Thyroid gland (tissue), 4 donors: Measurements from ENCODE around the gene CLEC4G. TPM values are rescaled to one million over a fixed set of nuclear protein-coding genes. Genes with fewer than 3 reads are reported as not detected.

Experiments used
- DNase-seq, 2 donors: peaks; one replicate each; pipeline ENCODE4 v3.0.0-alpha.2; 2019
- H3K27ac ChIP-seq, 3 donors: fragments of 200-600 bp; sonication (generic); 1 replicate in 2 of 3; 2 replicates in 1 of 3; pipeline ENCODE4 v1.5.1; 2016 to 2019; ENCODE audit warnings: mild to moderate bottlenecking in 1 of 3, moderate library complexity in 1 of 3
- H3K27me3 ChIP-seq: fragments of 200-600 bp; sonication (generic); one replicate; pipeline ENCODE4 v1.5.1; 2019
- H3K36me3 ChIP-seq, 2 donors: fragments of 200-600 bp; sonication (generic); one replicate each; pipeline ENCODE4 v1.5.1; 2016 to 2019
- H3K4me1 ChIP-seq, 2 donors: fragments of 200-600 bp; sonication (generic); one replicate each; pipeline ENCODE4 v1.5.1; 2017 to 2019
- H3K4me3 ChIP-seq, 3 donors: fragments of 200-600 bp; sonication (generic); replicated peaks in 1 of 3; 1 replicate in 2 of 3; 2 replicates in 1 of 3; pipeline ENCODE4 v1.5.1; 2016; ENCODE audit warnings: mild to moderate bottlenecking in 1 of 3
- H3K9me3 ChIP-seq: fragments of 200-600 bp; sonication (generic); one replicate; pipeline ENCODE4 v1.5.1; 2017
- POLR2A ChIP-seq, 2 donors: fragments of 450-650 bp; IDR thresholded peaks; one replicate each; pipeline ENCODE4 v1.6.1; 2017; ENCODE audit warnings: antibody characterized with exemption in 2 of 2, mild to moderate bottlenecking in 2 of 2, moderate library complexity in 1 of 2
- WGBS, 2 donors: methylation state at CpG; one replicate each; pipeline ENCODE4 v1.1.5; 2017; 5-methylcytosine and 5-hydroxymethylcytosine counted together
- intact Hi-C: fragments of 100-400 bp; cut with DNase I; formaldehyde crosslinking; loops from one replicate; pipeline ENCODE4 v1.15.1; 2023
- total RNA-seq, 4 donors: library from RNA; depleted of rRNA; stranded (reverse); fragments of >200 nt; gene quantifications; one replicate each; pipeline ENCODE4 v1.2.3, GENCODE V29; 2016
- TF ChIP-seq, protein P1 (sequence below), 6 experiments: fragments of 200-600 bp in 3 of 6; fragments of 450-650 bp in 3 of 6; sonication (generic) in 3 of 6; IDR thresholded peaks; one replicate each; pipeline ENCODE4 v1.5.1; 2016 to 2019; ENCODE audit warnings: antibody characterized with exemption in 6 of 6, mild to moderate bottlenecking in 2 of 6, inconsistent platforms in 1 of 6, moderate library complexity in 1 of 6

CLEC4G gene
- total RNA-seq, 4 donors from 2014 or later = 0.22 to 2.0 (median 0.81) TPM

GRCh38 chr19:7738023-7738422 lies 6.1 kb upstream of the CLEC4G start:
- no peaks in the 10 kb centered on the region for H3K27me3 ChIP-seq
- TF ChIP-seq POLR2A (IDR thresholded peaks at IDR 0.05) = no peak
- TF ChIP-seq, protein P1, sequence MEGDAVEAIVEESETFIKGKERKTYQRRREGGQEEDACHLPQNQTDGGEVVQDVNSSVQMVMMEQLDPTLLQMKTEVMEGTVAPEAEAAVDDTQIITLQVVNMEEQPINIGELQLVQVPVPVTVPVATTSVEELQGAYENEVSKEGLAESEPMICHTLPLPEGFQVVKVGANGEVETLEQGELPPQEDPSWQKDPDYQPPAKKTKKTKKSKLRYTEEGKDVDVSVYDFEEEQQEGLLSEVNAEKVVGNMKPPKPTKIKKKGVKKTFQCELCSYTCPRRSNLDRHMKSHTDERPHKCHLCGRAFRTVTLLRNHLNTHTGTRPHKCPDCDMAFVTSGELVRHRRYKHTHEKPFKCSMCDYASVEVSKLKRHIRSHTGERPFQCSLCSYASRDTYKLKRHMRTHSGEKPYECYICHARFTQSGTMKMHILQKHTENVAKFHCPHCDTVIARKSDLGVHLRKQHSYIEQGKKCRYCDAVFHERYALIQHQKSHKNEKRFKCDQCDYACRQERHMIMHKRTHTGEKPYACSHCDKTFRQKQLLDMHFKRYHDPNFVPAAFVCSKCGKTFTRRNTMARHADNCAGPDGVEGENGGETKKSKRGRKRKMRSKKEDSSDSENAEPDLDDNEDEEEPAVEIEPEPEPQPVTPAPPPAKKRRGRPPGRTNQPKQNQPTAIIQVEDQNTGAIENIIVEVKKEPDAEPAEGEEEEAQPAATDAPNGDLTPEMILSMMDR (IDR thresholded peaks at IDR 0.05) = no peak
- no peaks in the 10 kb centered on the region for H3K4me1 ChIP-seq

DNA sequence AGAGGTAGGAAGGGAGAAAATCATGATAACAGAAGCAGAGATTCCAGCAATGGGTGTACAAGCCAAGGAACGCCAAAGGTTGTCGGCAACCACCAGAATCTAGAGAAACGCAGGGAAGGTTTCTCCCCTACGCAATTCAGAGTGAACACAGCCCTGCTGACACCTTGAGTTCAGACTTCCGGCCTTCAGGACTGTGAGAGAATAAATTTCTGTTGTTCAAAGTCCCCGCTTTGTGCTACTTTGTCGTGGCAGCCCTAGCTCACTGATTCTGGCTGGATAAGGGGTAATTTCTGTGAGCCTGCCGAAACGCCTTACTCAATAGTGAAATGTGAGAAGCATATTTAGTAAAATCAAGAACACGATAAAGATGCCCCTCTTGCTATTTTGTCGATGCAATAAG lies 5.3 kb upstream of the CLEC4G start:
- Histone ChIP-seq H3K27me3 (no peaks in the 10 kb centered on the region), H3K36me3 (no peaks in the 10 kb centered on the region), H3K27ac (no peak overlapping the region), H3K4me3 (no peak overlapping the region), H3K9me3 (no peaks in the 10 kb centered on the region), H3K4me1 (no peaks in the 10 kb centered on the region)
- DNase-seq = no peak
- intact Hi-C loops = no loop called here
- WGBS, 2 donors = 83 to 84% methylated on average over 11 of the region's 11 CpGs
- TF ChIP-seq POLR2A (IDR thresholded peaks at IDR 0.05) = no peak
- TF ChIP-seq, protein P1 (IDR thresholded peaks at IDR 0.05) = no peak

More at GRCh38 chr19:7738023-7738422, 6.1 kb upstream of the CLEC4G start:
- intact Hi-C loops = no loop called here
- no peak overlapping the region for H3K27ac ChIP-seq
- no peaks in the 10 kb centered on the region for H3K9me3 ChIP-seq
- 77 to 80% methylated on average over 7 of the region's 7 CpGs for WGBS, 2 donors
- H3K4me3 ChIP-seq = no peak overlapping the region
- H3K36me3 ChIP-seq = no peaks in the 10 kb centered on the region
- no peak for DNase-seq

GRCh38 chr19:7736148-7736547 lies 4.2 kb upstream of the CLEC4G start:
- 59 to 87% methylated on average over 1 of the region's 1 CpG for WGBS, 2 donors
- no peaks in the 10 kb centered on the region for H3K4me1 ChIP-seq
- DNase-seq = no peak
- H3K36me3 ChIP-seq = no peaks in the 10 kb centered on the region
- H3K27me3 ChIP-seq = no peaks in the 10 kb centered on the region
- H3K27ac ChIP-seq = no peak overlapping the region
- no peak overlapping the region for H3K4me3 ChIP-seq
- H3K9me3 ChIP-seq = no peaks in the 10 kb centered on the region
- intact Hi-C loops = no loop called here
- TF ChIP-seq, protein P1 (IDR thresholded peaks at IDR 0.05) = no peak
- no peak for TF ChIP-seq POLR2A (IDR thresholded peaks at IDR 0.05)

DNA sequence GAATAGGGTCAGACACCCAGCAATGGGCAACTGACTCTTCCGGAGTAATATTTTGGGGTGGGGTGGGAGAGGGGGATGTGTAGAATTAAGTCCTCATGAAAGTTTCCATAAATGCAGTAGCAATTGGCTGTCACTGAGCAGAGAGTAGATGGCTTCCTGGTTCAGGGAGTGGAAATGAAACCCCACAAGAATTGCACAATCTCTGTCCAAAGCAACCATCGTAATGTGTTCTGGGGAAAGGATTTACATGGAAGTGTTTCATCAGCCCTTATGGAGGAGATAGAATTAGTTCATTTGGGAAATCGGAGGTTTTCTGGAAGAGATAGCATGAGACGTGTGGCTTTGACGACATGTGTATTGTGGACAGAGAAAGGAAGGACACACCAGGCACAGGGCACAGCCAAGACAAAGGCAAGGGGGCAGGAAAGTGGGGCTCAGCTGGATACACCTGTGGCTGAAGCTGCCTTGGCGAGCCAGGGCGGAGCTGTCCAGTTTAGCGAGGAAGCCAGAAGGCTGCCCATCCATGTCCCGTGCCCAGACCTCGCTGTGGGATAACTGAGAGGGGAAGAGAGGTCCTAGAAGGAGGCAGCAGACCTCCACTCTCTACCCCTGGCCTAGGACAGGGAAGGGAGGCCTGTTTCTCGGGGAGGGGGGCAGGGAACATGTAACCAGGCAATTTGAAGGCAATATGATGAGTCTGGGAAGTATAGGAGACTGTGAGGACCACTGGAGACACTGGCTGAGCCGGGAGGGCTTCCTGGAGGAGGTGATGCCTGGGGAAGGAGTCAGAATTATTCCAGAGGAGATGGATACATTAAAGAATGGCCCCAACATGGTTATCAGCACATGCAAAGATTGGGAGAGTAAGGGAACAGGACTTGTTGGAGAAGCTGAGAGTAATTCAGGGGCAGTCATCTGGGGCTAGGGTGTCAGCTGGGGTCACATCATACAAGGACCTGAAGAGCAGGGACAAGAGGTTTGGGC lies 2.6 kb upstream of the CLEC4G start:
- no peak for DNase-seq

More for the DNA sequence above, 2.6 kb upstream of the CLEC4G start:
- WGBS, 2 donors = 58 to 61% methylated on average over 12 of the region's 12 CpGs
- no peak for TF ChIP-seq POLR2A (IDR thresholded peaks at IDR 0.05)
- TF ChIP-seq, protein P1 (IDR thresholded peaks at IDR 0.05) = no peak
- intact Hi-C loops = no loop called here
- H3K36me3 ChIP-seq = no peaks in the 10 kb centered on the region
- H3K27me3 ChIP-seq = peaks cover 11% of the 10 kb centered on the region
- no peak overlapping the region for H3K27ac ChIP-seq
- no peak overlapping the region for H3K4me3 ChIP-seq
- no peaks in the 10 kb centered on the region for H3K4me1 ChIP-seq
- no peaks in the 10 kb centered on the region for H3K9me3 ChIP-seq
